ENCODE measurements around the gene UTF1. TPM values are rescaled to one million over a fixed set of nuclear protein-coding genes. Genes with fewer than 3 reads are reported as not detected.

Gene UTF1
- total and polyA plus RNA-seq, 10 donors, result 0.10 to 0.54 (median 0.32) TPM; not detected in 4

- H3K4me3 ChIP-seq, result no peak overlapping the region
Observed at GRCh38 chr10:133271521-133272300, 41.7 kb downstream of the UTF1 start.

GRCh38 chr10:133272301-133272963 lies 42.4 kb downstream of the UTF1 start:
- Histone ChIP-seq H3K27me3 (replicated peaks in 1 of 7) (peaks cover 0 to 30% (median 7%) of the 10 kb centered on the region in 7 donors), H3K9me3 (no peaks in the 10 kb centered on the region), H3K36me3 (peaks cover 0 to 67% (median 62%) of the 10 kb centered on the region in 6 donors), H3K4me3 (no peak overlapping the region), H3K4me1 (peaks cover 5 to 48% (median 35%) of the 10 kb centered on the region in 6 donors), H3K27ac (no peak overlapping the region)
- intact Hi-C loops (cut with DNase I; ENCODE audit: low total_unique reads), result no loop called here
- 80 to 91% (median 88%) methylated on average over 24 to 29 of the region's 29 CpGs for WGBS, 5 donors
- TF ChIP-seq CTCF (IDR thresholded peaks at IDR 0.05 in 8 of 11, conservative IDR thresholded peaks at IDR 0.05 in 3 of 11) (no peak), POLR2A (IDR thresholded peaks at IDR 0.05) (no peak), POLR2AphosphoS5 (IDR thresholded peaks at IDR 0.05) (no peak)
- peak; percentile 78 for DNase-seq

More at GRCh38 chr10:133271521-133272300, 41.7 kb downstream of the UTF1 start:
- no peaks in the 10 kb centered on the region for H3K9me3 ChIP-seq
- peaks cover 4 to 41% (median 28%) of the 10 kb centered on the region in 6 donors for H3K4me1 ChIP-seq
- DNase-seq, result peak; percentile 79
- H3K36me3 ChIP-seq, result peaks cover 0 to 74% (median 67%) of the 10 kb centered on the region in 6 donors
- TF ChIP-seq POLR2A (IDR thresholded peaks at IDR 0.05) (no peak), POLR2AphosphoS5 (IDR thresholded peaks at IDR 0.05) (no peak), CTCF (IDR thresholded peaks at IDR 0.05 in 8 of 11, conservative IDR thresholded peaks at IDR 0.05 in 3 of 11) (no peak)
- peaks cover 0 to 23% (median 7%) of the 10 kb centered on the region in 7 donors for H3K27me3 ChIP-seq (replicated peaks in 1 of 7)
- no peak overlapping the region for H3K27ac ChIP-seq
- intact Hi-C loops (cut with DNase I; ENCODE audit: low total_unique reads), result no loop called here
- 83 to 91% (median 88%) methylated on average over 24 to 35 of the region's 35 CpGs for WGBS, 5 donors

GRCh38 chr10:133272964-133273420 lies 43.0 kb downstream of the UTF1 start:
- peak; percentile 80 for DNase-seq
- TF ChIP-seq POLR2AphosphoS5 (IDR thresholded peaks at IDR 0.05), result peak in 1 of 3 donors; percentile 6
- TF ChIP-seq POLR2A (IDR thresholded peaks at IDR 0.05), result no peak
- H3K4me1 ChIP-seq, result peaks cover 8 to 53% (median 41%) of the 10 kb centered on the region in 6 donors
- 90 to 95% (median 92%) methylated on average over 17 to 25 of the region's 25 CpGs for WGBS, 5 donors
- no peak overlapping the region for H3K4me3 ChIP-seq
- peaks cover 0 to 32% (median 7%) of the 10 kb centered on the region in 7 donors for H3K27me3 ChIP-seq (replicated peaks in 1 of 7)
- intact Hi-C loops (cut with DNase I; ENCODE audit: low total_unique reads), result no loop called here
- H3K9me3 ChIP-seq, result no peaks in the 10 kb centered on the region
- peaks cover 0 to 61% (median 57%) of the 10 kb centered on the region in 6 donors for H3K36me3 ChIP-seq
- no peak overlapping the region for H3K27ac ChIP-seq

- peaks cover 0 to 32% (median 7%) of the 10 kb centered on the region in 7 donors for H3K27me3 ChIP-seq (replicated peaks in 1 of 7)
- H3K36me3 ChIP-seq, result peaks cover 0 to 56% (median 51%) of the 10 kb centered on the region in 6 donors
- H3K27ac ChIP-seq, result peak overlapping the region in 2 of 8 donors; percentile 96 to 98
- DNase-seq, result peak; percentile 83
- 88 to 94% (median 91%) methylated on average over 19 to 28 of the region's 28 CpGs for WGBS, 5 donors
- H3K9me3 ChIP-seq, result no peaks in the 10 kb centered on the region
- peaks cover 13 to 60% (median 47%) of the 10 kb centered on the region in 6 donors for H3K4me1 ChIP-seq
- intact Hi-C loops (cut with DNase I; ENCODE audit: low total_unique reads), result no loop called here
- H3K4me3 ChIP-seq, result no peak overlapping the region
- TF ChIP-seq POLR2A (IDR thresholded peaks at IDR 0.05) (no peak), POLR2AphosphoS5 (IDR thresholded peaks at IDR 0.05) (peak in 1 of 3 donors; percentile 22), CTCF (IDR thresholded peaks at IDR 0.05 in 8 of 11, conservative IDR thresholded peaks at IDR 0.05 in 3 of 11) (no peak)
Observed at GRCh38 chr10:133273534-133274143, 43.6 kb downstream of the UTF1 start.
